Spleen (tissue), 11 donors: ENCODE measurements around the gene TRAPPC4. TPM values are rescaled to one million over a fixed set of nuclear protein-coding genes. Genes with fewer than 3 reads are reported as not detected.

Source experiments
- DNase-seq: peaks from one replicate; pipeline ENCODE4 v3.0.0-alpha.2; 2020
- H3K27ac ChIP-seq, 8 donors: fragments of 200-600 bp; sonication (generic) in 7 of 8; 1 replicate in 4 of 8; 2 replicates in 4 of 8; pipeline versions ENCODE4 v1.5.0 to v1.8.0; 2016 to 2021; ENCODE audit warnings: inconsistent platforms in 4 of 8, mild to moderate bottlenecking in 4 of 8, moderate library complexity in 1 of 8
- H3K27me3 ChIP-seq, 7 donors: fragments of 200-600 bp; sonication (generic) in 6 of 7; replicated peaks in 1 of 7; 1 replicate in 4 of 7; 2 replicates in 3 of 7; pipeline versions ENCODE4 v1.5.0 to v1.8.0; 2016 to 2021; ENCODE audit warnings: inconsistent platforms in 3 of 7, mild to moderate bottlenecking in 1 of 7
- H3K36me3 ChIP-seq, 6 donors: fragments of 200-600 bp; sonication (generic) in 5 of 6; 1 replicate in 4 of 6; 2 replicates in 2 of 6; pipeline versions ENCODE4 v1.5.0 to v1.8.0; 2016 to 2021; ENCODE audit warnings: inconsistent platforms in 2 of 6
- H3K4me1 ChIP-seq, 6 donors: fragments of 200-600 bp; sonication (generic) in 5 of 6; 1 replicate in 3 of 6; 2 replicates in 3 of 6; pipeline versions ENCODE4 v1.5.0 to v1.8.0; 2016 to 2021; ENCODE audit warnings: inconsistent platforms in 3 of 6
- H3K4me3 ChIP-seq, 8 donors: fragments of 200-600 bp; sonication (generic) in 7 of 8; 1 replicate in 4 of 8; 2 replicates in 4 of 8; pipeline versions ENCODE4 v1.5.0 to v1.8.0; 2016 to 2021; ENCODE audit warnings: inconsistent platforms in 4 of 8, mild to moderate bottlenecking in 4 of 8, moderate library complexity in 2 of 8
- H3K9me3 ChIP-seq, 8 donors: fragments of 200-600 bp; sonication (generic) in 7 of 8; 1 replicate in 4 of 8; 2 replicates in 4 of 8; pipeline versions ENCODE4 v1.5.0 to v1.8.0; 2016 to 2021; ENCODE audit warnings: inconsistent platforms in 4 of 8
- CTCF ChIP-seq, 11 experiments: fragments of 200-600 bp in 7 of 11; fragments of 450-650 bp in 4 of 11; sonication (generic) in 4 of 11; IDR thresholded peaks in 8 of 11; conservative IDR thresholded peaks in 3 of 11; 1 replicate in 7 of 11; 2 replicates in 4 of 11; pipeline versions ENCODE4 v1.4.0 to v1.8.0; 2016 to 2021; ENCODE audit warnings: antibody characterized with exemption in 11 of 11, inconsistent platforms in 4 of 11, mild to moderate bottlenecking in 1 of 11
- POLR2A ChIP-seq, 3 donors: fragments of 450-650 bp; IDR thresholded peaks; one replicate each; pipeline ENCODE4 v1.5.1; 2017; ENCODE audit warnings: antibody characterized with exemption in 3 of 3, mild to moderate bottlenecking in 1 of 3
- POLR2AphosphoS5 ChIP-seq, 3 donors: sonication (generic); formaldehyde crosslinking; IDR thresholded peaks; one replicate each; pipeline ENCODE4 v1.5.1; 2017; ENCODE audit warnings: antibody characterized with exemption in 3 of 3
- WGBS, 5 donors: extraction: QIAGEN DNeasy Blood & Tissue Kit in 3 of 5; methylation state at CpG; one replicate each; pipeline versions ENCODE4 v1.1.5 to v1.1.7; 2013 to 2018; 5-methylcytosine and 5-hydroxymethylcytosine counted together
- intact Hi-C: fragments of 100-400 bp; cut with DNase I; formaldehyde crosslinking; loops from one replicate; pipeline ENCODE4 v1.15.0; 2023; ENCODE audit warnings: low total_unique reads
- polyA plus RNA-seq, 3 donors: library from polyadenylated mRNA; stranded (reverse); fragments of 200-250 nt; gene quantifications; one replicate each; pipeline ENCODE4 v1.2.1, GENCODE V29; 2013
- total RNA-seq, 7 donors: library from RNA; depleted of rRNA in 3 of 7; stranded (reverse); fragments of >200 nt in 3 of 7; fragmentation: NEBNext Ultra II Directional in 4 of 7; extraction: Animal tissue kit (Norgen Biotek cat#: 25700) in 4 of 7; gene quantifications; one replicate each; pipeline versions ENCODE4 v1.1.0 to v1.2.1, GENCODE V29; 2016 to 2021
- donor health status: healthy with polysubstance abuse.
- donor health status: DM: no; HTN: no; CAD: no; lungs with moderate emphysema.
- donor health status: DM: no; HTN: no; CAD: no.
- donor health status: Bipolar disorder and iron deficiency.
- donor health status: healthy.
- donor health status: DM: no; HTN: no; CAD: no.
- donor health status: DM: yes; HTN: yes; CAD: no.

TRAPPC4 gene
- total and polyA plus RNA-seq, 10 donors, result 33.1 to 61.8 (median 53.5) TPM

- DNase-seq, result peak; percentile 64
These were observed 9.9 kb downstream of the TRAPPC4 start for GRCh38 chr11:119028346-119029068.

GRCh38 chr11:119029069-119029339 lies 10.4 kb downstream of the TRAPPC4 start:
- TF ChIP-seq POLR2A (IDR thresholded peaks at IDR 0.05), result no peak
- no peak for TF ChIP-seq POLR2AphosphoS5 (IDR thresholded peaks at IDR 0.05)
- TF ChIP-seq CTCF (IDR thresholded peaks at IDR 0.05 in 8 of 11, conservative IDR thresholded peaks at IDR 0.05 in 3 of 11), result no peak
- no peaks in the 10 kb centered on the region for H3K27me3 ChIP-seq
- 70 to 95% (median 93%) methylated on average over 1 of the region's 1 CpG for WGBS, 5 donors
- intact Hi-C loops, result no loop called here
- peak overlapping the region in 2 of 8 donors; percentile 77 to 83 for H3K4me3 ChIP-seq
- H3K36me3 ChIP-seq, result peaks cover 0 to 46% (median 20%) of the 10 kb centered on the region in 6 donors
- H3K27ac ChIP-seq, result peak overlapping the region in 6 of 8 donors; percentile 26 to 87 (median 80)
- peak; percentile 48 for DNase-seq
- H3K4me1 ChIP-seq, result peaks cover 14 to 57% (median 40%) of the 10 kb centered on the region in 6 donors
- no peaks in the 10 kb centered on the region for H3K9me3 ChIP-seq

More at GRCh38 chr11:119028346-119029068, 9.9 kb downstream of the TRAPPC4 start:
- no peaks in the 10 kb centered on the region for H3K27me3 ChIP-seq
- peak overlapping the region in 3 of 8 donors; percentile 81 to 87 (median 85) for H3K27ac ChIP-seq
- intact Hi-C loops, result no loop called here
- peaks cover 14 to 62% (median 41%) of the 10 kb centered on the region in 6 donors for H3K4me1 ChIP-seq
- H3K9me3 ChIP-seq, result no peaks in the 10 kb centered on the region
- TF ChIP-seq CTCF (IDR thresholded peaks at IDR 0.05 in 8 of 11, conservative IDR thresholded peaks at IDR 0.05 in 3 of 11), result no peak
- TF ChIP-seq POLR2A (IDR thresholded peaks at IDR 0.05), result no peak
- no peak for TF ChIP-seq POLR2AphosphoS5 (IDR thresholded peaks at IDR 0.05)
- H3K36me3 ChIP-seq, result peaks cover 0 to 51% (median 24%) of the 10 kb centered on the region in 6 donors
- 62 to 92% (median 87%) methylated on average over 5 to 9 of the region's 9 CpGs for WGBS, 5 donors
- no peak overlapping the region for H3K4me3 ChIP-seq

DNA sequence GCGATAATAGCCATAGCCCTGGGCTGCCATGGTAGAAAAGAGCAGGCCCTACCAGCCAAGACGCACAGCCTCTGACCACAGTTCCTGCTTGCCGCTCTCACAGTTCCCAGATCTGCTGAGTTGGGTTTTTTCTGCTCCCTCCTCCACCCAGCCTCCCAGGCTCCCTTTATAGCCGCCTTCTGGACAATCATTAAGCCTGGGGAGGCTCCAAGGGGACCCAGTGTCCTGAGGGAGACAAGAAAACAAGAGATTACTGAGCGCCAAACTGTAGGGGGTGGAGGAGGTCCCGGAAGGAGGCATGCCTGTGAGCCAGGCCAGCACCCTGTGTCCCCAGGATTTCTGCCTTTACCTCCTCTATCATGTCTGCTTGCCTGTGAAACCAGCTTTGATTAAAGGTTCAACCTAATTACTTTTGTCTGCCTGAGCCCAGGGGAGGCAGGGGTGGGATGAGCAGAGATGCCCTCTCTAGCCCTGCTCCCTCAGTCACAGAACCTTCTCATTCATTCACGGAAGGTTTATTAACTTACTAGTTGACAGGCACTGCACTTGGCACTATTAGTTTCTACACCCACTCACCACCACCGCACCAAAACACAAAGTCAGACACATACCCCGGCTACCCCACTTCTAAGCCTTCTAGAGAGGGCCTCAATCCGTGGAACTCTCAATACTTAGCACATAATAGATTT lies 10.9 kb downstream of the TRAPPC4 start:
- Histone ChIP-seq H3K4me3 (peak overlapping the region; percentile 63 to 83 (median 72)), H3K9me3 (no peaks in the 10 kb centered on the region), H3K4me1 (peaks cover 14 to 52% (median 37%) of the 10 kb centered on the region in 6 donors), H3K27ac (peak overlapping the region in 6 of 8 donors; percentile 72 to 87 (median 80)), H3K27me3 (no peaks in the 10 kb centered on the region), H3K36me3 (peaks cover 0 to 41% (median 15%) of the 10 kb centered on the region in 6 donors)
- WGBS, 5 donors, result 59 to 66% (median 64%) methylated on average over 10 of the region's 10 CpGs
- TF ChIP-seq POLR2A (IDR thresholded peaks at IDR 0.05) (no peak), POLR2AphosphoS5 (IDR thresholded peaks at IDR 0.05) (no peak), CTCF (IDR thresholded peaks at IDR 0.05 in 8 of 11, conservative IDR thresholded peaks at IDR 0.05 in 3 of 11) (no peak)
- peak; percentile 59 for DNase-seq
- intact Hi-C loops, result no loop called here

- Histone ChIP-seq H3K9me3 (no peaks in the 10 kb centered on the region), H3K36me3 (peaks cover 0 to 36% (median 10%) of the 10 kb centered on the region in 6 donors), H3K27me3 (no peaks in the 10 kb centered on the region), H3K4me3 (peak overlapping the region; percentile 63 to 83 (median 72)), H3K4me1 (peaks cover 9 to 47% (median 33%) of the 10 kb centered on the region in 6 donors), H3K27ac (peak overlapping the region; percentile 64 to 87 (median 76))
- no peak for TF ChIP-seq POLR2AphosphoS5 (IDR thresholded peaks at IDR 0.05)
- TF ChIP-seq POLR2A (IDR thresholded peaks at IDR 0.05), result no peak
- TF ChIP-seq CTCF (IDR thresholded peaks at IDR 0.05 in 8 of 11, conservative IDR thresholded peaks at IDR 0.05 in 3 of 11), result no peak
- intact Hi-C loops, result no loop called here
- 3 to 12% (median 7%) methylated on average over 4 to 13 of the region's 13 CpGs for WGBS, 5 donors
- no peak for DNase-seq
These were observed 11.4 kb downstream of the TRAPPC4 start for GRCh38 chr11:119030029-119030328.
